GM23338 (cell line): Measurements from ENCODE around the gene RPS8. TPM values are rescaled to one million over a fixed set of nuclear protein-coding genes. Genes with fewer than 3 reads are reported as not detected.

Experiments used
- ATAC-seq: fragments of 200-7000 bp; cut with Tn5 transposase; 3 replicates; pipeline ENCODE4 v1.9.1; 2020
- DNase-seq: peaks from one replicate; pipeline ENCODE4 v3.0.0-alpha.2; 2015; ENCODE audit warnings: low spot score
- H2AFZ ChIP-seq: fragments of 200-600 bp; sonication (generic); 2 replicates; pipeline ENCODE4 v1.8.0; 2016; ENCODE audit warnings: antibody characterized with exemption, mild to moderate bottlenecking, moderate library complexity
- H3F3A ChIP-seq: fragments of 200-600 bp; sonication (generic); replicated peaks from 2 replicates; pipeline ENCODE4 v1.8.0; 2017; ENCODE audit warnings: antibody characterized with exemption, mixed run types, low read depth
- H3K27ac ChIP-seq: fragments of 200-600 bp; sonication (generic); 2 replicates; pipeline ENCODE4 v1.6.1; 2016; ENCODE audit warnings: low read depth
- H3K27me3 ChIP-seq: fragments of 200-600 bp; sonication (generic); 2 replicates; pipeline ENCODE4 v1.8.0; 2016; ENCODE audit warnings: mild to moderate bottlenecking, mixed run types, moderate library complexity; ENCODE audit not compliant: insufficient read depth
- H3K36me3 ChIP-seq: fragments of 200-600 bp; sonication (generic); 2 replicates; pipeline ENCODE4 v1.8.0; 2016; ENCODE audit warnings: mild to moderate bottlenecking; ENCODE audit not compliant: insufficient read depth
- H3K4me1 ChIP-seq: fragments of 200-600 bp; sonication (generic); 2 replicates; pipeline ENCODE4 v1.8.0; 2016; ENCODE audit warnings: mild to moderate bottlenecking, moderate library complexity; ENCODE audit not compliant: insufficient read depth
- H3K4me2 ChIP-seq: fragments of 200-600 bp; sonication (generic); 2 replicates; pipeline ENCODE4 v1.7.1; 2017; ENCODE audit warnings: mixed run types
- H3K4me3 ChIP-seq: fragments of 200-600 bp; sonication (generic); 2 replicates; pipeline ENCODE4 v1.6.1; 2016; ENCODE audit warnings: mixed run types
- H3K79me2 ChIP-seq: fragments of 200-600 bp; sonication (generic); replicated peaks from 2 replicates; pipeline ENCODE4 v1.8.0; 2017; ENCODE audit warnings: mild to moderate bottlenecking; ENCODE audit not compliant: insufficient read depth
- H3K9me2 ChIP-seq: fragments of 200-600 bp; sonication (generic); 2 replicates; pipeline ENCODE4 v1.8.0; 2017; ENCODE audit not compliant: insufficient read depth
- H4K20me1 ChIP-seq: fragments of 200-600 bp; sonication (generic); replicated peaks from 2 replicates; pipeline ENCODE4 v1.8.0; 2017; ENCODE audit warnings: mild to moderate bottlenecking; ENCODE audit not compliant: insufficient read depth
- H3K27ac Mint-ChIP-seq: 2 replicates; pipeline ENCODE4 v1.8.0; 2020; ENCODE audit warnings: inconsistent platforms, mild to moderate bottlenecking, moderate library complexity, mixed read lengths
- H3K27me3 Mint-ChIP-seq: 3 replicates; pipeline ENCODE4 v1.8.0; 2022; ENCODE audit warnings: low read depth, mild to moderate bottlenecking, moderate library complexity, mixed read lengths, inconsistent platforms; ENCODE audit not compliant: insufficient read depth, poor library complexity
- H3K36me3 Mint-ChIP-seq: 3 replicates; pipeline ENCODE4 v1.8.0; 2021; ENCODE audit warnings: low read depth, mild to moderate bottlenecking, inconsistent platforms, moderate library complexity, mixed read lengths
- H3K4me1 Mint-ChIP-seq: 3 replicates; pipeline ENCODE4 v1.8.0; 2020; ENCODE audit warnings: mild to moderate bottlenecking, inconsistent platforms, mixed read lengths
- H3K4me3 Mint-ChIP-seq: 3 replicates; pipeline ENCODE4 v1.8.0; 2021; ENCODE audit warnings: moderate library complexity, mild to moderate bottlenecking, inconsistent platforms, mixed read lengths
- H3K9me3 Mint-ChIP-seq: 3 replicates; pipeline ENCODE4 v1.8.0; 2020; ENCODE audit warnings: moderate library complexity, mild to moderate bottlenecking, inconsistent platforms, mixed read lengths
- CREB1 ChIP-seq: fragments of 250-450 bp; sonication (Bioruptor Pico); IDR thresholded peaks from 2 replicates; pipeline ENCODE4 v1.5.0; 2020; ENCODE audit warnings: low read depth, mild to moderate bottlenecking, moderate library complexity
- CTCF ChIP-seq, 2 experiments: fragments of 200-600 bp in 1 of 2; sonication (generic) in 1 of 2; conservative IDR thresholded peaks; 2 replicates each; pipeline versions ENCODE4 v1.5.1 to v1.6.1; 2016 to 2017; ENCODE audit warnings: antibody characterized with exemption in 2 of 2, low read depth in 2 of 2, mild to moderate bottlenecking in 2 of 2, moderate library complexity in 1 of 2
- ETS1 ChIP-seq: IDR thresholded peaks from 2 replicates; pipeline ENCODE4 v1.6.1; 2016; ENCODE audit warnings: antibody characterized with exemption
- EZH2 ChIP-seq: fragments of 200-600 bp; sonication (generic); IDR thresholded peaks from one replicate; pipeline ENCODE4 v1.8.0; 2017; ENCODE audit warnings: antibody characterized with exemption, mild to moderate bottlenecking, low read depth; ENCODE audit not compliant: unreplicated experiment
- EZH2phosphoT487 ChIP-seq: fragments of 200-600 bp; sonication (generic); IDR thresholded peaks from one replicate; pipeline ENCODE4 v1.8.1; 2018; ENCODE audit warnings: antibody characterized with exemption; ENCODE audit not compliant: unreplicated experiment
- JUNB ChIP-seq: IDR thresholded peaks from one replicate; pipeline ENCODE4 v1.6.1; 2016; ENCODE audit warnings: antibody characterized with exemption; ENCODE audit not compliant: unreplicated experiment
- NANOG ChIP-seq: IDR thresholded peaks from 2 replicates; pipeline ENCODE4 v1.6.1; 2016; ENCODE audit warnings: antibody characterized with exemption, borderline replicate concordance
- POLR2AphosphoS5 ChIP-seq: IDR thresholded peaks from 2 replicates; pipeline ENCODE4 v1.6.1; 2016; ENCODE audit warnings: antibody characterized with exemption, low read depth
- REST ChIP-seq: IDR thresholded peaks from one replicate; pipeline ENCODE4 v1.6.1; 2018; ENCODE audit warnings: antibody characterized with exemption; ENCODE audit not compliant: unreplicated experiment
- STAT1 ChIP-seq: IDR thresholded peaks from one replicate; pipeline ENCODE4 v1.6.1; 2016; ENCODE audit warnings: antibody characterized with exemption; ENCODE audit not compliant: unreplicated experiment
- ZNF114 ChIP-seq: fragments of 250-450 bp; sonication (Bioruptor Pico); IDR thresholded peaks from 2 replicates; pipeline ENCODE4 v1.5.0; 2020; ENCODE audit warnings: mild to moderate bottlenecking, moderate library complexity
- ZNF331 ChIP-seq: fragments of 250-450 bp; sonication (Bioruptor Pico); IDR thresholded peaks from 2 replicates; pipeline ENCODE4 v1.5.0; 2020; ENCODE audit warnings: low read depth, mild to moderate bottlenecking, moderate library complexity
- polyA plus RNA-seq: library from polyadenylated mRNA; unstranded; fragments of >200 nt; fragmentation: Nextera tagmentation; extraction: Ambion mirVana; gene quantifications from 2 replicates; pipeline ENCODE4 v1.2.1, GENCODE V29; 2016
- total RNA-seq: library from RNA; depleted of rRNA; stranded (reverse); fragments of >200 nt; shearing (Covaris generic); gene quantifications from 2 replicates; pipeline ENCODE4 v1.2.3, GENCODE V29; 2014

Gene RPS8
- total and polyA plus RNA-seq, 2 experiments from 2014 or later = 1,756 to 2,427 TPM

GRCh38 chr1:44803062-44803311 lies 27.6 kb downstream of the RPS8 start (continued):
- TF ChIP-seq REST = no peak
- TF ChIP-seq POLR2AphosphoS5 = no peak
- no peak for TF ChIP-seq NANOG
- no peak for TF ChIP-seq STAT1
- no peak for TF ChIP-seq JUNB
- TF ChIP-seq EZH2 = no peak
- TF ChIP-seq CREB1 (CRISPR knock-in tag) = no peak
- no peak for TF ChIP-seq ETS1
- no peak for TF ChIP-seq ZNF114 (CRISPR knock-in tag)
- no peak for TF ChIP-seq CTCF (conservative IDR thresholded peaks at IDR 0.05; ENCODE audit: low read depth in 2 of 2)
- no peak for TF ChIP-seq EZH2phosphoT487

- H4K20me1 ChIP-seq = no peaks in the 10 kb centered on the region
- no peak overlapping the region for H3K4me2 ChIP-seq
- H3K4me1 ChIP-seq = peaks cover 28% of the 10 kb centered on the region
- H3K4me3 Mint-ChIP-seq = no peak overlapping the region
- H3K9me3 Mint-ChIP-seq = no peaks in the 10 kb centered on the region
- no peak overlapping the region for H3K4me3 ChIP-seq
- H3K27ac ChIP-seq = no peak overlapping the region
- DNase-seq (no peak), ATAC-seq (no peak)
- 0 out of 2 replicates have a peak, but pooled peaks cover 3% of the 10 kb centered on the region for H3K79me2 ChIP-seq
- no peaks in the 10 kb centered on the region; the same call in 1 of the 2 replicates for H3K36me3 ChIP-seq
- no peak overlapping the region; the same call in 1 of the 2 replicates for H3K27ac Mint-ChIP-seq
- no peaks in the 10 kb centered on the region for H3K27me3 ChIP-seq
- no peaks in the 10 kb centered on the region for H3K9me2 ChIP-seq
- peaks cover 13% of the 10 kb centered on the region; the same call in 1 of the 2 replicates for H3F3A ChIP-seq
- H3K36me3 Mint-ChIP-seq = peaks cover 41% of the 10 kb centered on the region
- H3K27me3 Mint-ChIP-seq = peaks cover 17% of the 10 kb centered on the region
- no peak overlapping the region for H2AFZ ChIP-seq
- H3K4me1 Mint-ChIP-seq = peaks cover 27% of the 10 kb centered on the region
- TF ChIP-seq REST (no peak), NANOG (no peak), ETS1 (no peak), POLR2AphosphoS5 (no peak), ZNF331 (CRISPR knock-in tag) (no peak), EZH2phosphoT487 (no peak), JUNB (no peak)
Measured at GRCh38 chr1:44803312-44804095, 28.2 kb downstream of the RPS8 start.
